ENCODE results near the gene PIEZO1.
A peak's percentile ranks its signal among the peaks of the same experiment; 100 is the strongest.

The PIEZO1 gene

DNA sequence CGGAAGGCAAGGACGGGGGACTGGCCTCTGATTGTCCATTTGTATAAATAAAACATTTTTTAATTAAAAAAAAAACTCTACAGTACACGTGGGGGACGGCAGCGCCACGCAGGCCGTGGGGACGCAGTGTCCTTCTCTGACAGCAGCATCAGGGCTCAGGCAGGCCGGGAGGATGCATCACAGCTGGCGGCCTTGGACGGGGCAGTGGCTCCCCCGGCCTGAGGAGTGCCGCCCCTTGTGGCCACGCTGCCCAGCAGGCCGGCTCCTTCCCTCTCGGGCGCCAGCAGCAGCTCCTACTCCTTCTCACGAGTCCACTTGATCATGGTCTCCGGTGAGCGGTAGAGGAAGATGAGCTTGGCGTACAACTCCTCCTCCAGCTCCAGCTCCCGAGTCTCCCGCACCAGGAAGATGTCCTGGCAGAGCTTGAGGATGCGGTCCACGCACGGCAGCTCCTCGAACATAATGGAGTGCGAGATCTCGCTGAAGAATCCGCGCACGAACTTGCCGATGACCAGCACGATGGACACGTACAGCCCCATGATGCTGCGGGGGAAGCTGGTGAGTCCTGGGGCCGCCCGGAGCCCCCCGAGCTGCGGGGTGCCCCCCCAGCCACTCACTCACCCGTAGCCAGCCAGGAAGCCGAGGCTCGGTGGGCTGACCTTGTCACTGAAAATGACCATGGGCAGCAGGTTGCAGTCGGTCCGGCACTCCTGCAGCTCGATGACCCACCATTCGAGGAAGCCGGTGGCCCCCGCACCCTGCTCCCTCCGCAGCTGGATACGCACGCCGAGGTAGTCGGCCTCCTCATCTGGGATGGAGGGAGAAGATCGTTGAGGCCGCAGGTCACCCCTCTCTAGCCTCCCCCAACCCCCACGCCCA is 69.5 kb downstream of the PIEZO1 start:
- no peak for DNase-seq

DNA sequence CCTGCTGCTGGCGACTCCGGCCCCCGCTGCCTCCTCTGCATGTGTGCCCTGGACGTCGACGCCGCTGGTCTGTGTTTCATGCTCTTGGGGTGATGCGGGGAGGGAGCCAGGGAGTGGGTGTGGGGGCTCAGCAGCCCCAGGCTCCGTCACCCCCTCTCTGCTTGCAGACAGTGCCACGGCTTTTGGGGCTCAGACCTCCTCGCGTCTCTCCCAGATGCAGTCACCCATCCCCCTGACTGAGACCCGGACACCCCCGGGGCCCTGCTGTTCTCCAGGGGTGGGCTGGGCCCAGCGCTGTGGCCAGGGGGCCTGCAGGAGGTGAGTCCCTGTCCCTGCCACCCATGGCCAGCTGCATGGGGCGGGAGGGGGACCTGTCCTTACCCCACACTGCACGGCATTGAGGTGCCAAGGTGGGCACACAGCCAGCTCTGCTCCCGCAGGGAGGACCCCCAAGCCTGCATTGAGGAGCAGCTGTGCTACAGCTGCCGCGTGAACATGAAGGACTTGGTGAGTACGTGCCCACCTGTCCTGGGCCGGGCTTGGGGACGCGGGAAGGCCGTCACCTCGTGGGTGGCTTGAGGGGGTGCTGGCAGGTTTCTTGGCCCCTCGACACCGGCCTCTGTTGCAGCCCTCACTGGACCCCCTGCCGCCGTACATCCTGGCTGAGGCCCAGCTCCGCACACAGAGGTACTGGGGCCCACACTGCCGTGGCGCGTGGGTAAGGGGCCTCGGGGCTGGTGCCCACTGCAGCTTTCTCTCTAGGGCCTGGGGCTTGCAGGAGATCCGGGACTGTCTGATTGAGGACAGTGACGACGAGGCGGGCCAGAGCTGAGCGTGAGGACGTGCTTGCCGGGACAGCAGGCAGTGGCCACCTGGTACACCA is 70.4 kb downstream of the PIEZO1 start:
- DNase-seq = no peak

DNA sequence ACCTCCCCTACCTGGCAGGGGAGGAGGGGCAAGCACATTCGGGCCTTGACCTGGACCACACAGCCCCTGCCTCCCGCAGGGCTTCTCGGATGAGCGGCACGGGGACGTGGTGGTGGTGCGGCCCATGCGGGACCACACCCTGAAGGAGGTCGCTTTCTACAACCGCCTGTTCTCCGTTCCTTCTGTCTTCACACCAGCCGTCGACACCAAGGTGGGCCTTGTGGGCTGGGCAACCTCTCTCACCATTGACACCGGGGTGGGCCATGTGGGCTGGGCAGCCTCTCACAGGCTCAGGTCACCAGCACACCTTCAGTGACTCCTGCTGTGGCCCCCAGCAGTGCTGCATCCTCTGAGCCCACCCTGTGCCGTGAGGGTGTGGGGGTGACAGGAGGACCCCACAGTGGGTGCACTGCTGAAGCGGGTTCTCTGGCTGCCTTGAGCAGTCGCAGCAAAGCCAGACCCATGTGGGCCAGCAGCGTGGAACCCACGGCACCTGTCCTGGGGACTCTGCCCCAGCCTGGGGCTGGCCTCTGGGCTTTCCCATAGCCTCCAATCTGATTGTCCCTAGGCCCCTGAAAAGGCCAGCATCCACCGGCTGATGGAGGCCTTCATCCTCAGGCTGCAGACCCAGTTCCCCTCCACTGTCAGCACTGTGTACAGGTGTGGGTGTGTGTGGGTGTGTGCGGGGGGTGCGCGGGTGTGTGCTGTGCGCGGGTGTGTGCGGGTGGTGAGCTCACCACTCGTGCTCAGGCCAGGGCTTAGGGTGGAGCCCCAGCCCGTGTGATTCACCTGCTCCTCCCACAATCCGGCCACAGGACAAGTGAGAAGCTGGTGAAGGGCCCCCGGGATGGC is 71.2 kb downstream of the PIEZO1 start:
- DNase-seq = no peak

DNA sequence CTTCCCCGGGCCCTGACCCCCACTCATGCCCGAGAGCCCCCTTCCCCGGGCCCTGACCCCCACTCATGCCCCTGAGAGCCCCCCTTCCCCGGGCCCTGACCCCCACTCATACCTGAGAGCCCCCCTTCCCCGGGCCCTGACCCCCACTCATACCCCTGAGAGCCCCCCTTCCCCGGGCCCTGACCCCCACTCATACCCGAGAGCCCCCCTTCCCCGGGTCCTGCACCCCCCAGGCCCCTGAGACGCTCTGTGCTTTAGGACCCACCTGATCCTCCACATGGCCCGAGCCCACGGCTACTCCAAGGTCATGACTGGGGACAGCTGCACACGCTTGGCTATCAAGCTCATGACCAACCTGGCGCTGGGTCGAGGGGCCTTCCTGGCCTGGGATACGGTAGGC is 72.0 kb downstream of the PIEZO1 start:
- DNase-seq = no peak

DNA sequence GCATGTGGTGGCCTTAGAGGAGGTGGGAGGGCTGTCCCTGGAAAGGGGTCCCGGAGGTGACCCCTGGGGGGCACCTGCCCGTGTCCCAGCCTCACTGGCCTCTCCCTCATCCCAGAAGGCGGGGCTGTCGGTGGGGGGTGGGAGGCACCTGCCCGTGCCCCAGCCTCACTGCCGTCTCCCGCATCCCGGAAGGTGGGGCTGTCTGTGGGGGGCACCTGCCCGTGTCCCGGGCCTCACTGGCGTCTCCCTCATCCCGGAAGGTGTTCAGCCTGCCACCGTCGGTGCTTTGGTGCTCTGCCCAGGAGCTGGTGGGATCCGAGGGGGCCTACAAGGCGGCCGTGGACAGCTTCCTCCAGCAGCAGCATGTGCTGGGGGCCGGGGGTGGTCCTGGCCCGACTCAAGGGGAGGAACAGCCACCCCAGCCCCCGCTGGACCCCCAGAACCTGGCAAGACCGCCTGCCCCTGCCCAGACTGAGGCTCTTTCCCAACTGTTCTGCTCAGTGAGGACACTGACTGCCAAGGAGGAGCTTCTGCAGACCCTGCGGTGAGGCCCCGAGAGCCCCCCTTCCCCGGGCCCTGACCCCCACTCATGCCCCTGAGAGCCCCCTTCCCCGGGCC is 72.5 kb downstream of the PIEZO1 start:
- DNase-seq = no peak

DNA sequence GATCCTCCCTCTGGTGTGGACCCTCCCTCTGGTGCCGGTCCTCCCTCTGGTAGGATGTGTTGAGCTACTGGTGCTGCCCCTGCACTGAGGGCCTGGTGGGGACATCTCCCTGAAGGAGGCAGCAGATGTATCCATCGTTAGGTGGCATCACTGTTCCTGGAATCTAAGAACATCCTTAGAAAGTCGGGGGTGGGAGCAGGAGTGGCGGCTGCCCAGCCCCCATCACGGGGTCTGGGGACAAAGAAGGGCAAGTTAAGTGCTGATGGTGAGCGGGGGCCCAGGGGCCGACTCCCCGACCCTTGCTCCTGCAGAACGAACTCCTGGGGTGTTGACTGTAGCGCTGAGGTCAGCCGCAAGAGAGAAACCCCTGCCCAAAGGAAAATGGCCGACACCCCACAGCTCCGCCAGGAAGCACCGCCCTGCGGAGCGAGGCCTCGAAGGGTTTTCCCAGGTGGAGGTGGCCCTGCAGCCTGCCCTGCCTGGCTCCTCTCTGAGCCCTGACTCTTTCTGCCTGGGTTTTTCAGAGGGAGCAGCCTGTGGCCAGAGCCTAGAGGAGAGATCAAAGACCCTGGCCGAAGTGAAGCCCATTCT is 73.2 kb downstream of the PIEZO1 start:
- DNase-seq = no peak

DNA sequence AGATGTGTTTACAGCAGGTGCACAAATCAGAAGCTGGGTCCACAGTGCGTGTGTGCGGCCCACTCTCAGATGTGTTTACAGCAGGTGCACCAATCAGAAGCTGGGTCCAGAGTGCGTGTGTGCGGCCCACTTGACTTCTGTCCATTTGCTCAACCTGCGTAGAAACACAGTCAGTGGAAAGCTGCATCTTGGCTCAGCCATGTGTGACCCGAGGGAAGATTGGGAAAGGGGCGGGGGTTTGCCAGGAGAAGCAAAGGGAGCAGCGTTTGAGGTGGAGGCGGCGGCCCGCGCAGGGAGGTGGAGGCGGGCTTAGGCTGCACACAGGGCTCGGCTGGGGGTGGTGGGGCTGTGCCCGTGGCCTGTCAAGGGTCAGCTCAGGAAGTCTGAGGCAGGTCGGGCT is 74.5 kb downstream of the PIEZO1 start:
- DNase-seq = no peak

DNA sequence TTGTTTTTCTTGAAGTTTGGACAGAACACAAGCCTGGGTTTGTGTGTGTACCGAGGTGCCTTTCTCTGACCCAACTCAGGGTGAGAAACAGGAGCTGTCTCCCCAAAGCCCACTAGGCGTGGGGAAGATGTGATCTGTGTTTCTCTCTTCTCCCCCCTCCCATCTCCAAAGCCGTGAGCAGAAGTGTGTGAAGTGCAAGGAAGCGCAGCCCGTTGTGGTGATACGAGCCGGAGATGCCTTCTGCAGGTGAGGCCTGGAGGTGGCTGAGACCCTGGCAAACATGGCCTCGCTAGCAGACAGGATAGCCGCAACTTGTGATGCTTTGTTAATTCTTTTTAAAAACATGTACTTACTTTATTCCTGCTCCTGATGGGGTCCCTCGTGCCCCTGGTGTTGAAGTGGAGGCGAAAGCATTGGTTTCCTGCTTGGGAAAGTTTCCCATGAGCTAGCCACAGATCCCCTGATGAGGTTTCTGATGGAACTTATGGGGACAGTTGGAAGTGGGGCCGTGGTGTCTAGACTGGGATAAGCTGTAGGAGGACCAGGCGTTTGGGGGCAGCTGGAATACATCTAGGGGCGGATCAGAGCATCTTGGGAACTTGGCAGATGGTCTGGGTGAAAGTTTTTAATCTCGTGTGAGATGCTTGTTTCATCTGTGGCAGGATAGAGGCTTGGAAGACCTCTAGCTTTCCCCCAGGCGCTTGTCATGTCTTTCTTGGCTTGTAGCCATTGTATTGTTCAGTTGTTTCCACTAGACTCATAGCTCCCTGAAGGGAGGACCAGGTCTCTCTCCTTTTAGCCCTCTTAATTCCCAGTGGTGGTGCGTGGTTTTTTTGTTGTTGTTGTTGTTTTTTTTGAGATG is 77.8 kb downstream of the PIEZO1 start:
- peak; percentile 87 for DNase-seq

DNA sequence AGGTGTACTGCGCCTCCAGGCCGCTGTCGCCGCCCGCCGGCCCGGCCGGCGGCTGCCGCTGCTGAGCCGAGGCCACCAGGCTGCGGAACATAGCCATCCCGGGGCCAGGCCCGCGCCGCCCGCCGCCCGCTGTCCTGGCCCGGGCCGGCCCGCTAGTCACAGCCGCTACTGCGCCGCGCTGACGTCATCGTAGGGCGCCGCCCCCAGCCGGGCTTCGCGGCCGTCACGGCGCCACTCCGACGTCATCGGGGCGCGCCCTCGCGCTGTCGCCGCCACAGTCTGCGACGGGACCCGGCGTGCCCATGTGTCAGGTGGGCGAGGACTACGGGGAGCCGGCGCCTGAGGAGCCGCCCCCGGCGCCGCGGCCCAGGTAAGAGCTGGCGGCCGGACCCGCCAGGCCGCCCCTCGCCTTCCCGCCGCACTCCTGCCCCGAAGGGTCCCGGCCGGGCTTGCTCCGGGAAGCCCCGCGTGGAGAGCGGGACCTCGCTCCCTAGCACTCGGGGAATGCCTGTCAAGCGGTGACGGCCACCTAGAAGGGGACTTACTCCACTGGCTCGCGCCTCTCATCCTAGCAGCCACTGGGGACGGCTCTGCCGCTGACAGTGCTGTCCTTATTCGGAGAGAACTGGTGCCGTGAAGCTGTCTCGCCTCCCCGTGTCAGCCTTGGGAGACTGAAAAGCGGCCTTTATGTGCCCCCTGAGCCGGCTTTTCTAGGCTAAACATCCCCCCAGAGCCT is 78.6 kb downstream of the PIEZO1 start, which contains the start of the genes CTU2 and RNF166:
TSS of gene CTU2 (plus strand) at position 275 of the 736 bp plus-strand sequence. CDS start at position 303, 28 bp downstream.
TSS of gene RNF166 (minus strand) at position 180 of the 736 bp plus-strand sequence. CDS start at position 97, 83 bp downstream.
- peak; percentile 85 for DNase-seq

DNA sequence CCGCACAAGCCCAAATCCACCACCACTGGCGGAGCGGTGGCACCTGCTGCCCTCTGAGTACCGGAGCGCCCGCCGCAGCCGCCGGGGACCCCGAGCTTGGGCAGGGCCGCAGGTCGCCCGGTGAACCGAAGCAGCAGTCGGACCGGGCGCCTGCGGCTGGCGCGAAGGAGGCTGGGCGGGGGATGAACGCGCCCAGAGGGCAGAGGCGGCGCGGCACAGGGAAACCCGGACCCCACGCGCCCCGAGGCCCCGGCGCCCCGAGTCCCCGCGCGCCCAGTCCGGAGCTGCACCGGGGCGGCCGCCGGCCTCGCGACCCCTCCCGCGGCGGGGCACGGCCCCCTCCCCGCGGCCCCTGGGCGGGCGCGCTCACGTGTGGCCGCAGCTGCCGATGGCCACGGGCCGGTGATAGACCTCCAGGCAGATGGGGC is 79.2 kb downstream of the PIEZO1 start:
- peak; percentile 21 for DNase-seq

DNA sequence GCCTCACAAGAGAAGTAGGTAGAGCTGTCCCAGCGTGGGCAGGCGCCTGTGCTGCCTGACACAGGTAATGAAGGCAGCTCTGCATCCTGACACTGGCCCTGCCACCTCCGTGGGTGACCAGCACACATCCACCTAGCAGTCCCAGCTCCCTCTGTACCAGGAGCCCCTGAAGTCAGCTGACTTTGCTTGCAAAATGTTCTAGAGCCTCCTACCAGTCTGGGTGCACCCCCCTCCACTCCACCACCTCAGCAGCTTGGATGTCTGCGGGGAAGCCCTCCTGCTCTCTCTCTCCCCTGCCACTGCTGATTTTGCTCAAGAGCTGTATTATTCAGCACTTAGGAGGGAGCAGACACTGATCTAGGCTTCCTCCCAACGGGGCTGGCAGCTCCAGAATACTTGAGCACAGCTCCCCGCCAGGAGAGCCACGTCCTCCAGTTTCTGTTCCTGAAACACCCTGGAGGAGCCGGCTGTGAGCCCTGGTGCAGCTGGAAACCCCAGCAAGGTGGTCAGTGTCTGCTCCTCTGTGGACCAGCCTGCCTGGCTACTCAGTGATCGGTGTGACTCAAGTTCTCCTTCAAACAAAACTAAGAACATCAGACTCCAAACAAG is 79.8 kb downstream of the PIEZO1 start:
- DNase-seq = no peak

DNA sequence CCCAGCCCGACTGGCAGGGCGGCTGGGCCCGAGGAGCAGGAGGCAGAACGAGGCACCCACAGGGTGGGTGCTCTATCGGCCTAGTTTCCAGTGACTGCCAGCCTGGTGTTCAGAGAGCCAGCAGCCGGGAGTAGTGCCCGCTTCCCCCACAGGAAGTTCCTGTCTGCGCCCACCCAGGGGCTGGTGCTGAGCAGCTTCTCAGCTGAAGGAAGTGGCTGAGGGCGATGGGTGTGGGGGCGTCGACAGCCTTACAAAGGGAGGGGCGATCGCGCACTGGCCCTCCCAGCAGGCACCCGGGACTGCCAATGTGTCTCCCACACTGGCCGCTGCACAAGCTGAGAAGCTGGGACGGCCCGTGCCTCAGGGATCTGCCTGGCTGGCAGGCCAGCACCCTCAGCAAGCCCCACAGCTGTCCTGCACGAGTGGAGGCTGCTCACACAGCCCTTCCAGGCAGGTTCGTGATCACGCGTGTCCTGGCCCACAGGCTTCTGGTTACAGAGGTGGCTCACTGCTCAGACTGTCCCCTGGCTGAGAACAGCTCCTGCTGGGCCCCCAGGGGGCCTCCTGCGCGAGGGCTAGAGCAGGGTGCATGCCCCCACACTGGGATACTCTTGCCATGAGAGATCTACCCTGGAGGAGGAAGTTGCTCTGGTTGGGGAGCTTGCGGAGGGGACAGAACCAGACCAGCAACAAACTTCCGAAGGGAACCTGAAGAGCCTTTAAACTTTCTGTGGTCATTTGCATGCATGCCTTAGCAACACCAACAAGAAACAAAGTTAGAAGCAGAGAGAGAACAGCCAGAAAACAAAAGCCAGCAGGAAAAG is 81.3 kb downstream of the PIEZO1 start:
- DNase-seq = no peak

DNA sequence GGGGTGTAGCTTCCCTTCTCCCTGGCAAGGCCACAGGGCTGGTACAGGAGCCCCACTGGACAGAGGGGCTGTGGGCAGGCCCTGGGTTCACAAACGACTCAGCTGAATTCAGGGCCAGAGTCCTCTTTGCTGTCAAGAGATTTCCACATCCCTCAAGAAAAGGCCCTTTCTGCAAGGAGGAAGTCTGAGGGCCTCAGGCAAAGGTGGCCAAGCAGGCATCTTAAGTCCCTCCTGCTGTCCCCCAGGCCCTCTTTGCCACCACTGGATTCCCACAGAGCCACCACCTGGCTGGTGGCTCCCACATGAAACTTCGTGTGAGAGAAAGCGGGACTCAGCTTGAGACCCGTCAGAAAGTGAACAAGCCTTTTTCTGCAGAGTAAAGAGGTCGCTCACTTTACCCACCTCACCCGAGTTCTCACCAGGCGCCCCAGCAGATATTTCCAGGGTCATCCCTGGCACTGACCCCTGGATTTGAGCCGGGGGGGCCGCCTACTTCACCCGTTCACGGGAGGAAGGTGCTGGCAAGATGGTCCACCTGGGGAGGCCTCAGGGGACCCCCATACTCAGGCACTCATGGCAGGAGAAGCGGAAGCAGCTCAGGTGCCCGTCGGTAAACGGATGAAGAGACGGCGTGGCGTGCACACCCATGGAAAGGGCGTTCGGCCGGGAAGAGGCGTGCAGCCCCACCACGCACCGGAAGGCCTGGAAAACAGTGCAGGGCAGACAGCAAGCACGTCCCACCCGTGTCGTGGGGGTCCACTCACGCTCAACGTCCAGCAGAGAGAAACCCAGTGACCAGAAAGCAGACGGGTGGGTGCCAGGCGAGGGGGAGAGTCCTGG is 82.4 kb downstream of the PIEZO1 start:
- DNase-seq = no peak

DNA sequence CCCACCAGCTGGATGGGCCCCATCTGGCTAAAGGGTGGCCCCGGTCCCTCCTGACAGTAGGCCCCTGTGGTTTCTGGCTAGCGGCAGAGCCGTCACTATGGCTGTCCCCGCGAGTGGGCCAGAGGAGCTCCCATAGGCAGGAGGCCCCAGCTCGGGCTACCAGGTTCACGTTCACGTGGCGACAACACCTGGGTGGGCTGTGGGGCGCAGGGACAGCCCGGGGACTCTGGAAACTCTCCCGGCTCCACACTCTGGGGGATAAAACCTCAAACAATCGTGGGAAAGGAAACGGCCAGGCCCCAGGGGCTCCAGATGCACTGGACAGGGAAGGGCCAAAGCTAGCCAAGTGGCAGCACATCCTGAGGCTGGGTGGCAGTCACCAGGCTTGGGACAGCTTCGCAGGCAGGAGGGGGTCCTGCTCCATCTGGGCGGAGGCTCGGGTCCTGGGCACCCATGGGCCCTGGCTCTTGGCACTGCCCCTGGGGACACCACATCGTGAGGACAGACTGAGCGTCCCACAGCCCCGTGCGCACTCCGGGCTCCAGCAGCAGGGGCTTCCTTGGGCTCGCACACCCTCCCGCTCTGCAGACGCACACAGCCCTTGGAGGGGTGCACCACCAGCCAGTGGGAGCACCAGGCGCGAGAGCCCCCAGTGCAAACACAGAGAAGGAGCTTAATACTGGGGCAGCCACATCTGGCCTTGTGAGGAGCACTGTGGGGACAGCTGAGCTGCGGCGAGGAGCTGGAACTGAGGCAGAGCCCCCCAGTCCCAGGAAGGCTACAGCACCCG is 83.2 kb downstream of the PIEZO1 start:
- no peak for DNase-seq

DNA sequence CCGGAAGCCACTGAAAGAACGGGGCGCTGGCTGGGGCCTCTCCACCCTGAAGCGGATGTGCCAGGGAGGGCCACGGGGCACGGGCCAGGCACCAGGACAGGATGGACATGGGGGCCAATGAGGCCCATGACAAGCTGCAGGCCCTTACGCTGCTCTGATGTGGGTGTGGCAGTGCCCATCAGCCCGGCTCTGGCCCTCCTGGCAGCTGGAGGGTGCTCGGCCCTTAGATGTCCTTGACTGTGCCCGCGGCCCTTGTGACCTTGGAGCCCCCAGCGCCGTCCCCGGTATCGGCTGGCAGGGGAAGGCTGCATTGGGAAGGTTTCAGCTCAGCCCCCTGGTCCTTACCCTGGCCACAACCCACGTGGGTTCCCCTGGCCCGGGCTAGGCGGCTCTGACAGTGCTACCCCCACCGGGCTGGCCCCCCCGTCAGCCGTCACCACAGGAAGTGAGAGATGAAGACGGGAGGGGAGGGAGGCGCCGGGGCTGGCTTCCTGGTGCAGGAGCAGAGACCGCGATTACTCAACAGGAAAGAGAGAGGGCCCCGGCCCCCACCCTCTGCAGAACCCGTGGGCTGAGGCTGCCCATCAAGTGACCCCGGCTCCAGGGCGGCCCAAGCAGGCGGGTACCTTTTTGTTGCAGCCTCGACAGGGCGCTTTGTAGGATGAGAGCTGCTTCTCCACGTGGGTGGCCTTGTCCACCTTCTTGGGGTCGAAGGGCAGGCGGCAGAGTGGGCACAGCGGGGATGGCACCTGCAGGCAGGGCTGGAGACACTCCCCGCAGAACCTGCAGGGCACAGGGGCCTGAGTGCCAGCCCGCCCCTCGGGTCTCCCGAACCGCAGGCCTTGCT is 84.2 kb downstream of the PIEZO1 start:
- DNase-seq = no peak

DNA sequence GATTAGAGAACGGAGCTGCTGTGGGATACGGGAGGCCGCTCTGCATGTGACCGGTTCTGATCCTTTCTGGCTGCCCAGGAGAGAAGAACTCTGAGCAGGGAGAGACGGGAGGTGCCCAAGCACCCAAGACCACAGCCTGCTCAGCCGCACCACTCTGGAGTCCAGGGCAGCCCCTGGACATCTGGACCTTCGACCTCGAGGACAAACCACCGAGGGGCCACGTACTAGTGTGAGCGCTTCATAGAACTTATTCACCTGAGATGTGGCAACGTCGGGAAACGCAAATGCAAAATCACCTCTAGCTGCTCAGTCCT is 84.7 kb downstream of the PIEZO1 start:
- DNase-seq = no peak

Data from NCI-H82 (cell line).